Keratinocyte (primary cell): Measurements from ENCODE around the gene GDA.

ENCODE experiments used
- CTCF ChIP-seq, 3 experiments: IDR thresholded peaks in 1 of 3; conservative IDR thresholded peaks in 1 of 3; optimal IDR thresholded peaks in 1 of 3; 2 replicates in 2 of 3; 3 replicates in 1 of 3; pipeline versions ENCODE3 to v1.5.1; 2011; ENCODE audit warnings: low read length in 3 of 3, mild to moderate bottlenecking in 3 of 3, moderate library complexity in 2 of 3, control low read depth in 1 of 3, inconsistent platforms in 1 of 3; ENCODE audit not compliant: insufficient read depth in 2 of 3; ENCODE audit errors: extremely low read depth in 1 of 3
- EZH2 ChIP-seq: IDR thresholded peaks from one replicate; pipeline ENCODE4 v1.6.1; 2012; ENCODE audit warnings: inconsistent platforms, mild to moderate bottlenecking, low read length, moderate library complexity

GRCh38 chr9:72165821-72166547 lies 16.7 kb downstream of the GDA start:
- no peak for TF ChIP-seq CTCF (optimal IDR thresholded peaks at IDR 0.05 in 1 of 3, IDR thresholded peaks at IDR 0.05 in 1 of 3, conservative IDR thresholded peaks at IDR 0.05 in 1 of 3; ENCODE audit: extremely low read depth in 1 of 3, insufficient read depth in 2 of 3, low read length in 3 of 3)
- TF ChIP-seq EZH2 = no peak
